GM18951 (cell line): ENCODE measurements around the gene TMEM123.

Experiments
- POLR2A ChIP-seq: IDR thresholded peaks from 4 replicates; pipeline ENCODE4 v1.6.1; 2011; ENCODE audit warnings: mild to moderate bottlenecking; ENCODE audit not compliant: insufficient read length, insufficient read depth; ENCODE audit errors: extremely low read depth
- in situ Hi-C: fragments of 300-500 bp; cut with MboI; formaldehyde crosslinking; loops from one replicate; pipeline ENCODE4 v1.12.0; 2022; ENCODE audit warnings: low sequenced_read_pairs, mixed read lengths, inconsistent platforms; ENCODE audit not compliant: unreplicated experiment

TMEM123 gene

GRCh38 chr11:102452461-102453301, at the start of gene TMEM123:
TSS of gene TMEM123 (minus strand) at chr11:102452765. CDS start at chr11:102452623, 142 bp downstream.
- peak; percentile 85 for TF ChIP-seq POLR2A
- in situ Hi-C loops = no loop called here

- in situ Hi-C loops = no loop called here
- TF ChIP-seq POLR2A = no peak
These were observed 48.3 kb upstream of the TMEM123 start for GRCh38 chr11:102500829-102501228.

- in situ Hi-C loops = loop anchor here (10.0 kb wide), 1 partner anchor 155 kb away; the partner anchor contains the start of gene BIRC2
- no peak for TF ChIP-seq POLR2A
These were observed 47.4 kb upstream of the TMEM123 start for GRCh38 chr11:102499931-102500330.

GRCh38 chr11:102499151-102499550, 46.6 kb upstream of the TMEM123 start:
- in situ Hi-C loops = loop anchor here (10.0 kb wide), 1 partner anchor 154 kb away; the partner anchor contains the start of gene BIRC2
- TF ChIP-seq POLR2A = no peak

- TF ChIP-seq POLR2A = no peak
- in situ Hi-C loops = loop anchor here (10.0 kb wide), 1 partner anchor 152 kb away; the partner anchor contains the start of gene BIRC2
These were observed 44.5 kb upstream of the TMEM123 start for GRCh38 chr11:102497061-102497460.

GRCh38 chr11:102495161-102496042, 42.8 kb upstream of the TMEM123 start:
- in situ Hi-C loops = loop anchor here (10.0 kb wide), 1 partner anchor 151 kb away; the partner anchor contains the start of gene BIRC2
- no peak for TF ChIP-seq POLR2A

- in situ Hi-C loops = loop anchor here (10.0 kb wide), 1 partner anchor 149 kb away; the partner anchor contains the start of gene BIRC2
- no peak for TF ChIP-seq POLR2A
These were observed 41.7 kb upstream of the TMEM123 start for GRCh38 chr11:102494216-102494615.

GRCh38 chr11:102493524-102493923, 41.0 kb upstream of the TMEM123 start:
- in situ Hi-C loops = loop anchor here (10.0 kb wide), 1 partner anchor 149 kb away; the partner anchor contains the start of gene BIRC2
- TF ChIP-seq POLR2A = no peak

- in situ Hi-C loops = loop anchor here (10.0 kb wide), 1 partner anchor 147 kb away; the partner anchor contains the start of gene BIRC2
- TF ChIP-seq POLR2A = no peak
These were observed 39.4 kb upstream of the TMEM123 start for GRCh38 chr11:102491969-102492368.

- in situ Hi-C loops = loop anchor here (10.0 kb wide), 1 partner anchor 145 kb away; the partner anchor contains the start of gene BIRC2
- no peak for TF ChIP-seq POLR2A
These were observed 36.9 kb upstream of the TMEM123 start for GRCh38 chr11:102489186-102490145.

- in situ Hi-C loops = no loop called here
- no peak for TF ChIP-seq POLR2A
These were observed 35.6 kb upstream of the TMEM123 start for GRCh38 chr11:102488208-102488607.

GRCh38 chr11:102487214-102487613, 34.6 kb upstream of the TMEM123 start:
- in situ Hi-C loops = no loop called here
- no peak for TF ChIP-seq POLR2A
